HCT116 (cell line): ENCODE results near the gene MSRB3. TPM values are rescaled to one million over a fixed set of nuclear protein-coding genes. Genes with fewer than 3 reads are reported as not detected.
A peak's percentile ranks its signal among the peaks of the same experiment; 100 is the strongest.
"Not testable (repeated sequence)": the region's sequence is repeated elsewhere in the genome, so short reads cannot be mapped to it uniquely, and the experiment has no call there.

Source experiments
- ATAC-seq: fragments of 200-7000 bp; cut with Tn5 transposase; 2 replicates; pipeline ENCODE4 v1.9.1; 2020; ENCODE audit warnings: mild to moderate bottlenecking, moderate library complexity
- BruUV-seq: library from RNA; stranded (reverse); fragments of 400-500 nt; replicated peaks from 2 replicates; lab custom pipeline; 2021; lab: Mats Ljungman, UMichigan
- CTCF ChIA-PET: fragments of 300-600 bp; sonication (Branson Sonifier 250); formaldehyde crosslinking; loops from one replicate; lab custom pipeline; 2021; ENCODE audit warnings: antibody characterized with exemption; lab: Charles Lee
- POLR2A ChIA-PET: fragments of 300-600, 350-600 bp; sonication (Branson Sonifier 250); formaldehyde crosslinking; loops from one replicate; lab custom pipeline; 2021; ENCODE audit warnings: antibody characterized with exemption; lab: Charles Lee
- RAD21 ChIA-PET, 2 experiments: fragments of 300-600 bp; sonication (Branson Sonifier 250); formaldehyde crosslinking; loops; one replicate each; lab custom pipeline; 2023; ENCODE audit warnings: low total read pairs in 2 of 2; ENCODE audit not compliant: uncharacterized antibody in 2 of 2, unreplicated experiment in 2 of 2, low non-redundant PET in 1 of 2; lab: Charles Lee
- DNase-seq: peaks from one replicate; pipeline ENCODE4 v3.0.0-alpha.2; 2010; ENCODE audit warnings: low read depth, low spot score
- H2AFZ ChIP-seq: fragments of 200-600 bp; shearing (Covaris generic), sonication (generic); 2 replicates; pipeline ENCODE4 v1.6.1; 2017; ENCODE audit warnings: low read depth, mixed run types, mixed read lengths, antibody characterized with exemption, low read length; ENCODE audit not compliant: poor library complexity, severe bottlenecking
- H3K27ac ChIP-seq: 2 replicates; pipeline ENCODE4 v1.5.1; 2012; ENCODE audit warnings: low read depth, low read length
- H3K27me3 ChIP-seq: fragments of 200-600 bp; sonication (generic); 2 replicates; pipeline ENCODE4 v1.6.1; 2016; ENCODE audit warnings: mixed run types, low read length, mixed read lengths; ENCODE audit not compliant: insufficient read depth
- H3K36me3 ChIP-seq, 2 experiments: fragments of 200-500 bp in 1 of 2; fragments of 200-600 bp in 1 of 2; sonication (Bioruptor generic) in 1 of 2; sonication (generic) in 1 of 2; 2 replicates each; pipeline versions ENCODE4 v1.5.1 to v1.6.1; 2014 to 2016; ENCODE audit warnings: low read length in 2 of 2, inconsistent platforms in 1 of 2, mixed read lengths in 1 of 2, mixed run types in 1 of 2; ENCODE audit not compliant: insufficient read depth in 2 of 2, control insufficient read depth in 1 of 2
- H3K4me1 ChIP-seq, 2 experiments: fragments of 200-600 bp in 1 of 2; sonication (generic) in 1 of 2; 2 replicates each; pipeline versions ENCODE4 v1.5.1 to v1.6.1; 2012 to 2017; ENCODE audit warnings: low read length in 2 of 2, inconsistent platforms in 1 of 2, mild to moderate bottlenecking in 1 of 2, mixed read lengths in 1 of 2, mixed run types in 1 of 2, moderate library complexity in 1 of 2; ENCODE audit not compliant: insufficient read depth in 2 of 2, control insufficient read depth in 1 of 2
- H3K4me2 ChIP-seq: fragments of 200-600 bp; sonication (generic); 2 replicates; pipeline ENCODE4 v1.6.1; 2017; ENCODE audit warnings: mixed run types, low read length, mixed read lengths
- H3K4me3 ChIP-seq, 2 experiments: fragments of 200-600 bp in 1 of 2; sonication (generic) in 1 of 2; replicated peaks in 1 of 2; 2 replicates each; pipeline ENCODE4 v1.5.1; 2011 to 2016; ENCODE audit warnings: low read length in 2 of 2, control low read depth in 1 of 2, low read depth in 1 of 2, mild to moderate bottlenecking in 1 of 2, mixed read lengths in 1 of 2, mixed run types in 1 of 2
- H3K79me2 ChIP-seq: fragments of 200-600 bp; sonication (generic); 2 replicates; pipeline ENCODE4 v1.6.1; 2017; ENCODE audit warnings: mild to moderate bottlenecking, mixed run types, low read length, moderate library complexity, mixed read lengths; ENCODE audit not compliant: insufficient read depth
- H3K9ac ChIP-seq: fragments of 200-600 bp; sonication (generic); 2 replicates; pipeline ENCODE4 v1.6.1; 2016; ENCODE audit warnings: low read length, mixed read lengths
- H3K9me2 ChIP-seq: fragments of 200-600 bp; sonication (generic), shearing (Covaris generic); 2 replicates; pipeline ENCODE4 v1.6.1; 2017; ENCODE audit warnings: mixed run types, mild to moderate bottlenecking, moderate library complexity; ENCODE audit not compliant: insufficient read depth
- H3K9me3 ChIP-seq, 2 experiments: fragments of 200-500 bp in 1 of 2; fragments of 200-600 bp in 1 of 2; sonication (Bioruptor generic) in 1 of 2; sonication (generic) in 1 of 2; 2 replicates each; pipeline ENCODE4 v1.6.1; 2014 to 2017; ENCODE audit warnings: low read length in 2 of 2, mixed read lengths in 2 of 2, inconsistent platforms in 1 of 2, low read depth in 1 of 2, mild to moderate bottlenecking in 1 of 2, mixed run types in 1 of 2, moderate library complexity in 1 of 2; ENCODE audit not compliant: control insufficient read depth in 1 of 2, insufficient read depth in 1 of 2
- H4K20me1 ChIP-seq: fragments of 200-600 bp; sonication (generic), shearing (Covaris generic); 2 replicates; pipeline ENCODE4 v1.6.1; 2017; ENCODE audit warnings: mixed run types, mild to moderate bottlenecking, moderate library complexity; ENCODE audit not compliant: insufficient read depth
- CBX3 ChIP-seq: IDR thresholded peaks from 2 replicates; pipeline ENCODE4 v1.6.1; 2012; ENCODE audit warnings: low read depth
- CEBPB ChIP-seq: IDR thresholded peaks from 2 replicates; pipeline ENCODE4 v1.6.1; 2012; ENCODE audit warnings: low read depth
- FOSL1 ChIP-seq: IDR thresholded peaks from 2 replicates; pipeline ENCODE4 v1.6.1; 2012; ENCODE audit warnings: low read depth
- JUND ChIP-seq: IDR thresholded peaks from 2 replicates; pipeline ENCODE4 v1.6.1; 2012
- intact Hi-C: fragments of 100-400 bp; cut with micrococcal nuclease; formaldehyde crosslinking; loops from 2 replicates; pipeline ENCODE4 v1.10.0; 2022
- total RNA-seq: library from RNA; stranded (reverse); gene quantifications from one replicate; pipeline ENCODE4 v1.2.1, GENCODE V29; 2021; ENCODE audit not compliant: unreplicated experiment

MSRB3 gene
- total RNA-seq, 1 experiment from 2014 or later: 8.2 TPM

- DNase-seq: no peak
- CTCF ChIA-PET: no interaction called here
- Histone ChIP-seq H2AFZ (no peak overlapping the region), H3K79me2 (no peaks in the 10 kb centered on the region), H3K4me1 (peaks cover 58 to 79% of the 10 kb centered on the region in 2 experiments), H3K9me2 (no peaks in the 10 kb centered on the region), H3K36me3 (no peaks in the 10 kb centered on the region), H3K27ac (peak overlapping the region; percentile 15; the same call in 1 of the 2 replicates), H3K4me3 (no peak overlapping the region), H3K9me3 (no peaks in the 10 kb centered on the region), H3K4me2 (no peak overlapping the region; the same call in 1 of the 2 replicates), H3K27me3 (no peaks in the 10 kb centered on the region), H3K9ac (no peak overlapping the region), H4K20me1 (no peaks in the 10 kb centered on the region)
- no peak for ATAC-seq
- POLR2A ChIA-PET: no interaction called here
- intact Hi-C loops: no loop called here
- BruUV-seq: no TSS peak
- RAD21 ChIA-PET: no interaction called here
- no peak for TF ChIP-seq CEBPB
- TF ChIP-seq CBX3: 0 out of 2 replicates have a peak, but pooled peaks have one; percentile 31
- no peak for TF ChIP-seq JUND
- no peak for TF ChIP-seq FOSL1
These were observed 175.8 kb downstream of the MSRB3 start for GRCh38 chr12:65454115-65454787.

- H2AFZ ChIP-seq, H3K9me3 ChIP-seq, ATAC-seq, H3K4me3 ChIP-seq, CTCF ChIA-PET, H3K79me2 ChIP-seq, H3K9ac ChIP-seq, H3K4me2 ChIP-seq, BruUV-seq, H3K27ac ChIP-seq, POLR2A ChIA-PET, H3K9me2 ChIP-seq, intact Hi-C loops, H3K36me3 ChIP-seq, DNase-seq, RAD21 ChIA-PET, H4K20me1 ChIP-seq, H3K27me3 ChIP-seq: not testable (repeated sequence)
- H3K4me1 ChIP-seq: peaks cover 48 to 65% of the 10 kb centered on the region in 2 experiments
These were observed 178.9 kb downstream of the MSRB3 start for GRCh38 chr12:65457341-65457740.
